MM.1S (cell line): ENCODE measurements around the gene PRDM7.
"Not testable (repeated sequence)": the region's sequence is repeated elsewhere in the genome, so short reads cannot be mapped to it uniquely, and the experiment has no call there.

Experiments
- DNase-seq: peaks from one replicate; pipeline ENCODE4 v3.0.0-alpha.2; 2015
- H2AFZ ChIP-seq: fragments of 300-600 bp; sonication (generic); 2 replicates; pipeline ENCODE4 v1.6.0; 2016; ENCODE audit warnings: antibody characterized with exemption, low read length
- H3F3A ChIP-seq: fragments of 300-600 bp; sonication (generic); 2 replicates; pipeline ENCODE4 v1.6.1; 2016; ENCODE audit warnings: mild to moderate bottlenecking, antibody characterized with exemption, low read length, moderate library complexity, mixed read lengths; ENCODE audit not compliant: insufficient read depth
- H3K27ac ChIP-seq: fragments of 300-600 bp; sonication (generic); 2 replicates; pipeline ENCODE4 v1.5.1; 2016; ENCODE audit warnings: mild to moderate bottlenecking, low read length
- H3K27me3 ChIP-seq: fragments of 300-600 bp; sonication (generic); replicated peaks from 2 replicates; pipeline ENCODE4 v1.6.0; 2016; ENCODE audit warnings: low read length; ENCODE audit not compliant: insufficient read depth
- H3K36me3 ChIP-seq: fragments of 300-600 bp; sonication (generic); replicated peaks from 2 replicates; pipeline ENCODE4 v1.6.1; 2016; ENCODE audit warnings: mild to moderate bottlenecking, low read length, mixed read lengths; ENCODE audit not compliant: insufficient read depth
- H3K4me1 ChIP-seq: fragments of 300-600 bp; sonication (generic); 2 replicates; pipeline ENCODE4 v1.6.1; 2016; ENCODE audit warnings: low read length, mixed read lengths
- H3K4me2 ChIP-seq: fragments of 300-600 bp; sonication (generic); 2 replicates; pipeline ENCODE4 v1.6.0; 2016; ENCODE audit warnings: low read depth, low read length
- H3K4me3 ChIP-seq: fragments of 300-600 bp; sonication (generic); 2 replicates; pipeline ENCODE4 v1.5.1; 2016; ENCODE audit warnings: low read length, mixed read lengths
- H3K79me2 ChIP-seq: fragments of 300-600 bp; sonication (generic); 2 replicates; pipeline ENCODE4 v1.6.1; 2016; ENCODE audit warnings: mixed run types, low read length, mixed read lengths
- H3K9ac ChIP-seq: fragments of 300-600 bp; sonication (generic); 2 replicates; pipeline ENCODE4 v1.6.1; 2016; ENCODE audit warnings: low read length, mixed read lengths
- H3K9me2 ChIP-seq: fragments of 300-600 bp; sonication (generic); replicated peaks from 2 replicates; pipeline ENCODE4 v1.6.1; 2016; ENCODE audit warnings: mild to moderate bottlenecking, low read length, mixed read lengths; ENCODE audit not compliant: insufficient read depth
- H3K9me3 ChIP-seq: fragments of 300-600 bp; sonication (generic); replicated peaks from 2 replicates; pipeline ENCODE4 v1.6.1; 2016; ENCODE audit warnings: mild to moderate bottlenecking, low read length, mixed read lengths; ENCODE audit not compliant: insufficient read depth
- H4K20me1 ChIP-seq: fragments of 300-600 bp; sonication (generic); 2 replicates; pipeline ENCODE4 v1.6.1; 2016; ENCODE audit warnings: mild to moderate bottlenecking, low read length, moderate library complexity, mixed read lengths; ENCODE audit not compliant: insufficient read depth
- CTCF ChIP-seq: fragments of 300-600 bp; sonication (generic); IDR thresholded peaks from 2 replicates; pipeline ENCODE4 v1.5.1; 2016; ENCODE audit warnings: antibody characterized with exemption, low read length, mixed read lengths
- EZH2 ChIP-seq: fragments of 300-600 bp; sonication (generic); optimal IDR thresholded peaks from 2 replicates; pipeline ENCODE3; 2017; ENCODE audit warnings: low read depth, mild to moderate bottlenecking, antibody characterized with exemption, low read length, mixed read lengths
- EZH2phosphoT487 ChIP-seq: fragments of 300-600 bp; sonication (generic); IDR thresholded peaks from 2 replicates; pipeline ENCODE4 v1.6.1; 2018; ENCODE audit warnings: antibody characterized with exemption, low read length

The PRDM7 gene

GRCh38 chr16:90093799-90094198 is 16.7 kb upstream of the PRDM7 start:
- H3K9me3 ChIP-seq, H3K27me3 ChIP-seq, H3K4me1 ChIP-seq, H4K20me1 ChIP-seq, H3K9me2 ChIP-seq, DNase-seq, H2AFZ ChIP-seq, H3K9ac ChIP-seq, H3F3A ChIP-seq, H3K4me2 ChIP-seq, H3K4me3 ChIP-seq, H3K27ac ChIP-seq, H3K36me3 ChIP-seq, H3K79me2 ChIP-seq: not testable (repeated sequence)

GRCh38 chr16:90092781-90093180 is 15.7 kb upstream of the PRDM7 start:
- not testable (repeated sequence) for H3K27me3 ChIP-seq, H2AFZ ChIP-seq

GRCh38 chr16:90084215-90084950 is 7.3 kb upstream of the PRDM7 start:
- Histone ChIP-seq H3K27ac (no peak overlapping the region), H4K20me1 (no peaks in the 10 kb centered on the region), H3K4me2 (no peak overlapping the region), H3K4me3 (no peak overlapping the region), H3K4me1 (no peaks in the 10 kb centered on the region), H3K27me3 (no peaks in the 10 kb centered on the region; the same call in 1 of the 2 replicates), H3K9me2 (no peaks in the 10 kb centered on the region), H3F3A (no peaks in the 10 kb centered on the region), H3K79me2 (no peaks in the 10 kb centered on the region), H3K9ac (no peak overlapping the region), H3K36me3 (no peaks in the 10 kb centered on the region), H3K9me3 (no peaks in the 10 kb centered on the region), H2AFZ (no peak overlapping the region)
- DNase-seq = no peak
- no peak for TF ChIP-seq CTCF
- TF ChIP-seq EZH2 = no peak
- TF ChIP-seq EZH2phosphoT487 = no peak

More at GRCh38 chr16:90092781-90093180, 15.7 kb upstream of the PRDM7 start:
- not testable (repeated sequence) for H3K9me3 ChIP-seq, H3K9ac ChIP-seq, DNase-seq, H3K9me2 ChIP-seq, H3K27ac ChIP-seq, H4K20me1 ChIP-seq, H3K36me3 ChIP-seq, H3K4me3 ChIP-seq, H3K4me1 ChIP-seq, H3K4me2 ChIP-seq, H3K79me2 ChIP-seq, H3F3A ChIP-seq

GRCh38 chr16:90083139-90083538 is 6.0 kb upstream of the PRDM7 start:
- Histone ChIP-seq H3K9me3 (no peaks in the 10 kb centered on the region), H3K4me1 (peaks cover 3% of the 10 kb centered on the region; the same call in 1 of the 2 replicates), H3K4me3 (no peak overlapping the region), H2AFZ (no peak overlapping the region), H3K27me3 (no peaks in the 10 kb centered on the region; the same call in 1 of the 2 replicates), H3K9me2 (no peaks in the 10 kb centered on the region), H3F3A (0 out of 2 replicates have a peak, but pooled peaks cover under 1% of the 10 kb centered on the region), H3K27ac (no peak overlapping the region), H3K36me3 (no peaks in the 10 kb centered on the region), H4K20me1 (no peaks in the 10 kb centered on the region), H3K9ac (no peak overlapping the region), H3K79me2 (no peaks in the 10 kb centered on the region), H3K4me2 (no peak overlapping the region)
- no peak for TF ChIP-seq EZH2phosphoT487
- TF ChIP-seq CTCF = no peak
- TF ChIP-seq EZH2 = no peak
- DNase-seq = no peak
